HepG2 (cell line): ENCODE data around the gene ZDHHC14. TPM values are rescaled to one million over a fixed set of nuclear protein-coding genes. Genes with fewer than 3 reads are reported as not detected.
A peak's percentile ranks its signal among the peaks of the same experiment; 100 is the strongest.

Experiments used
- ATAC-seq: fragments of 200-7000 bp; cut with Tn5 transposase; 3 replicates; pipeline ENCODE4 v1.9.1; 2020; ENCODE audit warnings: mild to moderate bottlenecking, moderate library complexity
- BruUV-seq: library from RNA; stranded (reverse); fragments of 400-500 nt; replicated peaks from 2 replicates; lab custom pipeline; 2021; lab: Mats Ljungman, UMichigan
- CTCF ChIA-PET: fragments of 300-600 bp; formaldehyde crosslinking; extraction: SDS; loops from one replicate; lab custom pipeline; 2021; ENCODE audit warnings: low total read pairs, inconsistent platforms, low intra/inter-chr PET ratio; lab: Yijun Ruan, JAX
- POLR2A ChIA-PET: fragments of 350-600 bp; sonication (Branson Sonifier 250); formaldehyde crosslinking; loops from one replicate; lab custom pipeline; 2020; ENCODE audit warnings: antibody characterized with exemption, inconsistent platforms; lab: Yijun Ruan, JAX
- DNase-seq: peaks from one replicate; pipeline ENCODE4 v3.0.0-alpha.2; 2015; ENCODE audit warnings: low spot score
- FAIRE-seq: peaks from 3 replicates; lab custom pipeline; 2011; peaks lifted over from hg19 to GRCh38; lab: Jason Lieb, UNC
- H2AFZ ChIP-seq: one replicate; pipeline ENCODE4 v1.6.1; 2011; ENCODE audit warnings: low read length, inconsistent platforms
- H3K27ac ChIP-seq: fragments of 300-600 bp; 3 replicates; pipeline ENCODE4 v1.8.0; 2011; ENCODE audit warnings: mixed run types, mild to moderate bottlenecking, mixed read lengths, low read length, inconsistent platforms; ENCODE audit not compliant: insufficient read depth; ENCODE audit errors: extremely low read length
- H3K27me3 ChIP-seq, 2 experiments: fragments of 200-600 bp in 1 of 2; 2 replicates in 1 of 2; 3 replicates in 1 of 2; pipeline versions ENCODE4 v1.6.0 to v1.8.0; 2011; ENCODE audit warnings: low read length in 2 of 2, mild to moderate bottlenecking in 2 of 2, moderate library complexity in 2 of 2, inconsistent platforms in 1 of 2; ENCODE audit not compliant: insufficient read depth in 2 of 2, control insufficient read depth in 1 of 2
- H3K36me3 ChIP-seq, 2 experiments: fragments of 200-600 bp in 1 of 2; replicated peaks in 1 of 2; 2 replicates in 1 of 2; 3 replicates in 1 of 2; pipeline versions ENCODE4 v1.5.1 to v1.8.0; 2011; ENCODE audit warnings: low read length in 2 of 2, inconsistent platforms in 1 of 2; ENCODE audit not compliant: insufficient read depth in 2 of 2, control insufficient read depth in 1 of 2
- H3K4me1 ChIP-seq: 2 replicates; pipeline ENCODE4 v1.5.1; 2012; ENCODE audit warnings: low read length, inconsistent platforms; ENCODE audit not compliant: insufficient read depth
- H3K4me2 ChIP-seq: 2 replicates; pipeline ENCODE4 v1.6.0; 2011; ENCODE audit warnings: low read depth, low read length, inconsistent platforms
- H3K4me3 ChIP-seq, 3 experiments: fragments of 200-600 bp in 1 of 3; sonication (generic), shearing (Covaris generic) in 1 of 3; replicated peaks in 1 of 3; 2 replicates each; pipeline ENCODE4 v1.5.1; 2011 to 2016; ENCODE audit warnings: low read length in 3 of 3, inconsistent platforms in 2 of 3, low read depth in 2 of 3, mild to moderate bottlenecking in 2 of 3, control low read depth in 1 of 3, mixed read lengths in 1 of 3; ENCODE audit not compliant: insufficient read depth in 1 of 3
- H3K79me2 ChIP-seq: one replicate; pipeline ENCODE4 v1.6.1; 2011; ENCODE audit warnings: low read length, inconsistent platforms; ENCODE audit not compliant: insufficient read depth
- H3K9ac ChIP-seq: 2 replicates; pipeline ENCODE4 v1.6.0; 2011; ENCODE audit warnings: mild to moderate bottlenecking, low read depth, low read length, inconsistent platforms; ENCODE audit not compliant: insufficient read depth
- H3K9me3 ChIP-seq: 2 replicates; pipeline ENCODE4 v1.5.1; 2012; ENCODE audit warnings: mild to moderate bottlenecking, low read length
- H4K20me1 ChIP-seq: 2 replicates; pipeline ENCODE4 v1.6.0; 2011; ENCODE audit warnings: inconsistent platforms, mild to moderate bottlenecking, low read length, moderate library complexity; ENCODE audit not compliant: insufficient read depth
- EP300 ChIP-seq, 3 experiments: sonication (generic) in 1 of 3; formaldehyde crosslinking in 1 of 3; IDR thresholded peaks; 2 replicates each; pipeline versions ENCODE4 v1.5.1 to v1.6.1; 2011 to 2020; ENCODE audit warnings: low read depth in 2 of 3, low read length in 2 of 3, borderline replicate concordance in 1 of 3, improper control_type of control experiment in 1 of 3, mild to moderate bottlenecking in 1 of 3, missing genetic modification reagents in 1 of 3, moderate library complexity in 1 of 3
- GFI1 ChIP-seq: sonication (generic); formaldehyde crosslinking; IDR thresholded peaks from 2 replicates; pipeline ENCODE4 v1.5.0; 2020; ENCODE audit warnings: missing genetic modification reagents, mild to moderate bottlenecking, borderline replicate concordance
- KLF15 ChIP-seq: sonication (generic); formaldehyde crosslinking; IDR thresholded peaks from 2 replicates; pipeline ENCODE4 v1.8.1; 2023; ENCODE audit warnings: borderline replicate concordance, mild to moderate bottlenecking, inconsistent platforms, missing genetic modification reagents, mixed read lengths
- MEIS2 ChIP-seq: sonication (generic); formaldehyde crosslinking; IDR thresholded peaks from 2 replicates; pipeline ENCODE4 v1.9.0; 2021; ENCODE audit warnings: mild to moderate bottlenecking, missing genetic modification reagents
- RARA ChIP-seq: IDR thresholded peaks from 2 replicates; pipeline ENCODE4 v1.6.1; 2016; ENCODE audit warnings: missing genetic modification reagents, missing compliant biosample characterization
- SAP130 ChIP-seq: IDR thresholded peaks from 2 replicates; pipeline ENCODE4 v1.6.1; 2016; ENCODE audit warnings: low read depth
- SOX13 ChIP-seq, 3 experiments: fragments of 450-650 bp in 1 of 3; sonication (generic) in 1 of 3; formaldehyde crosslinking in 1 of 3; IDR thresholded peaks in 2 of 3; conservative IDR thresholded peaks in 1 of 3; 2 replicates each; pipeline versions ENCODE4 v1.5.0 to v1.6.1; 2016 to 2020; ENCODE audit warnings: antibody characterized with exemption in 1 of 3, mild to moderate bottlenecking in 1 of 3, missing compliant biosample characterization in 1 of 3, missing genetic modification reagents in 1 of 3, moderate library complexity in 1 of 3
- WIZ ChIP-seq: sonication (generic); formaldehyde crosslinking; IDR thresholded peaks from 2 replicates; pipeline ENCODE4 v1.5.1; 2020; ENCODE audit warnings: mild to moderate bottlenecking, missing genetic modification reagents
- ZNF816 ChIP-seq: sonication (generic); formaldehyde crosslinking; IDR thresholded peaks from 2 replicates; pipeline ENCODE4 v1.8.0; 2022; ENCODE audit warnings: missing genetic modification reagents, mild to moderate bottlenecking, borderline replicate concordance
- ZNF891 ChIP-seq: sonication (generic); formaldehyde crosslinking; IDR thresholded peaks from 2 replicates; pipeline ENCODE4 v1.5.0; 2020; ENCODE audit warnings: mild to moderate bottlenecking, missing genetic modification reagents
- in situ Hi-C: cut with HindIII; loops from 2 replicates; pipeline ENCODE4 v1.10.0; 2017; ENCODE audit warnings: low pct_unique_long_range_greater_than_20kb; ENCODE audit not compliant: extremely low pct_ligation_motif_present
- intact Hi-C: fragments of 100-400 bp; cut with micrococcal nuclease; formaldehyde crosslinking; loops from one replicate; pipeline ENCODE4 v1.10.0; 2022; ENCODE audit not compliant: unreplicated experiment
- polyA plus RNA-seq, 8 experiments: library from polyadenylated mRNA; depleted of rRNA in 3 of 8; stranded (reverse) in 7 of 8; unstranded in 1 of 8; fragments of >200 nt; fragmentation: Illumina TruSeq in 4 of 8; extraction: Trizol in 4 of 8; gene quantifications; 2 replicates each; pipeline versions ENCODE4 v1.2.1 to v1.2.3, GENCODE V29; 2011 to 2016; ENCODE audit warnings: low read depth in 4 of 8, missing spikeins in 1 of 8, mixed read lengths in 1 of 8; ENCODE audit not compliant: insufficient read depth in 1 of 8
- total RNA-seq, 5 experiments: library from RNA; depleted of rRNA; stranded (reverse); fragments of >200 nt; fragmentation: Illumina TruSeq; extraction: Trizol; gene quantifications; 2 replicates each; pipeline ENCODE4 v1.2.3, GENCODE V29; 2016; ENCODE audit warnings: low read depth in 1 of 5
- TF ChIP-seq, protein P1 (sequence below): sonication (generic); formaldehyde crosslinking; IDR thresholded peaks from 2 replicates; pipeline ENCODE4 v1.5.1; 2020; ENCODE audit warnings: missing genetic modification reagents, mild to moderate bottlenecking, borderline replicate concordance
- TF ChIP-seq, protein P2 (sequence below): IDR thresholded peaks from 2 replicates; pipeline ENCODE4 v1.6.1; 2016; ENCODE audit warnings: low read depth, control low read depth
- TF ChIP-seq, protein P3 (sequence below): conservative IDR thresholded peaks from 2 replicates; pipeline ENCODE4 v1.6.1; 2018; ENCODE audit warnings: missing genetic modification reagents
- TF ChIP-seq, protein P4 (sequence below): IDR thresholded peaks from 2 replicates; pipeline ENCODE4 v1.6.1; 2016; ENCODE audit warnings: control low read depth

Gene ZDHHC14
- total and polyA plus RNA-seq, 2 of the 13 experiments (the other 11 are each of a cell fraction or from before 2014, with no cell fraction given): 3.7 to 9.5 TPM

DNA sequence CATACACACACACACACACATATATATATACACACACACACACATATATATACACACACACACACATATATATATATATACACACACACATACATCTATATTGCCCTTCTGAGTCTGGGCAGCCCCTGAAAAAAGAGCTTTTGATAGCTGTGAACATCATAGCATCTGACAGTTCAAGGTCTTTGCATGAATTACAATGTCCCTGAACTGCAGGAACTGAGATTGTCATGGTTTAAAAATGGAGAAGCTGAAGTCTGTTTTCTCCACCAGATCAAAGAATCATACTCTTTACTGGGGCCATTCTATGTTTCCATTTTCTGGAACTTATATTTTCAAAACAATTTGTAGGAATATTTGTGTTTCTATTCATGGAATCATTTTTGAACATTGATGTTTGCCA, 189.8 kb downstream of the ZDHHC14 start:
- H3K4me2 ChIP-seq: no peak overlapping the region
- DNase-seq (peak; percentile 52), FAIRE-seq (no peak), ATAC-seq (peak; percentile 71)
- peaks cover 21% of the 10 kb centered on the region for H3K9me3 ChIP-seq
- H4K20me1 ChIP-seq: no peaks in the 10 kb centered on the region
- no peak overlapping the region for H3K4me3 ChIP-seq
- in situ Hi-C loops (no loop called here), intact Hi-C loops (no loop called here)
- no peaks in the 10 kb centered on the region for H3K27me3 ChIP-seq
- no peak overlapping the region for H3K9ac ChIP-seq
- ChIA-PET POLR2A (interaction anchor here (1.1 to 3.0 kb wide), 3 partner anchors 14 to 39 kb away, joined by 3 to 13 read pairs (median 8); no protein-coding TSS in a partner anchor), CTCF (no interaction called here)
- BruUV-seq: no TSS peak
- H3K36me3 ChIP-seq: peaks cover 0 to 2% of the 10 kb centered on the region in 2 experiments; a peak in 1 of 5 replicates
- peaks cover 24% of the 10 kb centered on the region for H3K4me1 ChIP-seq
- TF ChIP-seq, protein P1, sequence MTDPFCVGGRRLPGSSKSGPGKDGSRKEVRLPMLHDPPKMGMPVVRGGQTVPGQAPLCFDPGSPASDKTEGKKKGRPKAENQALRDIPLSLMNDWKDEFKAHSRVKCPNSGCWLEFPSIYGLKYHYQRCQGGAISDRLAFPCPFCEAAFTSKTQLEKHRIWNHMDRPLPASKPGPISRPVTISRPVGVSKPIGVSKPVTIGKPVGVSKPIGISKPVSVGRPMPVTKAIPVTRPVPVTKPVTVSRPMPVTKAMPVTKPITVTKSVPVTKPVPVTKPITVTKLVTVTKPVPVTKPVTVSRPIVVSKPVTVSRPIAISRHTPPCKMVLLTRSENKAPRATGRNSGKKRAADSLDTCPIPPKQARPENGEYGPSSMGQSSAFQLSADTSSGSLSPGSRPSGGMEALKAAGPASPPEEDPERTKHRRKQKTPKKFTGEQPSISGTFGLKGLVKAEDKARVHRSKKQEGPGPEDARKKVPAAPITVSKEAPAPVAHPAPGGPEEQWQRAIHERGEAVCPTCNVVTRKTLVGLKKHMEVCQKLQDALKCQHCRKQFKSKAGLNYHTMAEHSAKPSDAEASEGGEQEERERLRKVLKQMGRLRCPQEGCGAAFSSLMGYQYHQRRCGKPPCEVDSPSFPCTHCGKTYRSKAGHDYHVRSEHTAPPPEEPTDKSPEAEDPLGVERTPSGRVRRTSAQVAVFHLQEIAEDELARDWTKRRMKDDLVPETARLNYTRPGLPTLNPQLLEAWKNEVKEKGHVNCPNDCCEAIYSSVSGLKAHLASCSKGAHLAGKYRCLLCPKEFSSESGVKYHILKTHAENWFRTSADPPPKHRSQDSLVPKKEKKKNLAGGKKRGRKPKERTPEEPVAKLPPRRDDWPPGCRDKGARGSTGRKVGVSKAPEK: no peak
- TF ChIP-seq SOX13 (IDR thresholded peaks at IDR 0.05) (no peak), SOX13 (CRISPR knock-in tag; conservative IDR thresholded peaks at IDR 0.05 in 1 of 2, IDR thresholded peaks at IDR 0.05 in 1 of 2) (peak in 1 of 2 experiments; percentile 37; a peak in 1 of 4 replicates), GFI1 (peak; percentile 17; the same call in 1 of the 2 replicates), MEIS2 (CRISPR knock-in tag) (peak; percentile 37; the same call in 1 of the 2 replicates), KLF15 (CRISPR knock-in tag) (no peak), ZNF891 (no peak), EP300 (IDR thresholded peaks at IDR 0.05; ENCODE audit: low read depth in 2 of 2, low read length in 2 of 2) (no peak), EP300 (CRISPR knock-in tag; IDR thresholded peaks at IDR 0.05; ENCODE audit: borderline replicate concordance) (no peak), WIZ (CRISPR knock-in tag) (no peak), SAP130 (CRISPR knock-in tag) (0 out of 2 replicates have a peak, but pooled peaks have one; percentile 26), RARA (0 out of 2 replicates have a peak, but pooled peaks have one; percentile 43), ZNF816 (CRISPR knock-in tag) (0 out of 2 replicates have a peak, but pooled peaks have one; percentile 14)
- TF ChIP-seq, protein P2, sequence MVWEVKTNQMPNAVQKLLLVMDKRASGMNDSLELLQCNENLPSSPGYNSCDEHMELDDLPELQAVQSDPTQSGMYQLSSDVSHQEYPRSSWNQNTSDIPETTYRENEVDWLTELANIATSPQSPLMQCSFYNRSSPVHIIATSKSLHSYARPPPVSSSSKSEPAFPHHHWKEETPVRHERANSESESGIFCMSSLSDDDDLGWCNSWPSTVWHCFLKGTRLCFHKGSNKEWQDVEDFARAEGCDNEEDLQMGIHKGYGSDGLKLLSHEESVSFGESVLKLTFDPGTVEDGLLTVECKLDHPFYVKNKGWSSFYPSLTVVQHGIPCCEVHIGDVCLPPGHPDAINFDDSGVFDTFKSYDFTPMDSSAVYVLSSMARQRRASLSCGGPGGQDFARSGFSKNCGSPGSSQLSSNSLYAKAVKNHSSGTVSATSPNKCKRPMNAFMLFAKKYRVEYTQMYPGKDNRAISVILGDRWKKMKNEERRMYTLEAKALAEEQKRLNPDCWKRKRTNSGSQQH: no peak
- TF ChIP-seq, protein P3, sequence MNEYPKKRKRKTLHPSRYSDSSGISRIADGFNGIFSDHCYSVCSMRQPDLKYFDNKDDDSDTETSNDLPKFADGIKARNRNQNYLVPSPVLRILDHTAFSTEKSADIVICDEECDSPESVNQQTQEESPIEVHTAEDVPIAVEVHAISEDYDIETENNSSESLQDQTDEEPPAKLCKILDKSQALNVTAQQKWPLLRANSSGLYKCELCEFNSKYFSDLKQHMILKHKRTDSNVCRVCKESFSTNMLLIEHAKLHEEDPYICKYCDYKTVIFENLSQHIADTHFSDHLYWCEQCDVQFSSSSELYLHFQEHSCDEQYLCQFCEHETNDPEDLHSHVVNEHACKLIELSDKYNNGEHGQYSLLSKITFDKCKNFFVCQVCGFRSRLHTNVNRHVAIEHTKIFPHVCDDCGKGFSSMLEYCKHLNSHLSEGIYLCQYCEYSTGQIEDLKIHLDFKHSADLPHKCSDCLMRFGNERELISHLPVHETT (CRISPR knock-in tag): no peak
- TF ChIP-seq, protein P4, sequence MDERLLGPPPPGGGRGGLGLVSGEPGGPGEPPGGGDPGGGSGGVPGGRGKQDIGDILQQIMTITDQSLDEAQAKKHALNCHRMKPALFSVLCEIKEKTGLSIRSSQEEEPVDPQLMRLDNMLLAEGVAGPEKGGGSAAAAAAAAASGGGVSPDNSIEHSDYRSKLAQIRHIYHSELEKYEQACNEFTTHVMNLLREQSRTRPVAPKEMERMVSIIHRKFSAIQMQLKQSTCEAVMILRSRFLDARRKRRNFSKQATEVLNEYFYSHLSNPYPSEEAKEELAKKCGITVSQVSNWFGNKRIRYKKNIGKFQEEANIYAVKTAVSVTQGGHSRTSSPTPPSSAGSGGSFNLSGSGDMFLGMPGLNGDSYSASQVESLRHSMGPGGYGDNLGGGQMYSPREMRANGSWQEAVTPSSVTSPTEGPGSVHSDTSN (CRISPR knock-in tag): peak; percentile 42; the same call in 1 of the 2 replicates
- peak overlapping the region; percentile 6 for H3K27ac ChIP-seq
- no peaks in the 10 kb centered on the region for H3K79me2 ChIP-seq
- H2AFZ ChIP-seq: no peak overlapping the region
